NCI-H146 treated with DMSO at 0.1 percent for 48 hours (cell line): ENCODE data around the gene B4GALNT1.
"Not testable (repeated sequence)": the region's sequence is repeated elsewhere in the genome, so short reads cannot be mapped to it uniquely, and the experiment has no call there.

Source experiments
- DNase-seq: peaks from one replicate; lab custom pipeline; 2025; ENCODE audit not compliant: unreplicated experiment; lab: John Stamatoyannopoulos, UW

The B4GALNT1 gene

DNA sequence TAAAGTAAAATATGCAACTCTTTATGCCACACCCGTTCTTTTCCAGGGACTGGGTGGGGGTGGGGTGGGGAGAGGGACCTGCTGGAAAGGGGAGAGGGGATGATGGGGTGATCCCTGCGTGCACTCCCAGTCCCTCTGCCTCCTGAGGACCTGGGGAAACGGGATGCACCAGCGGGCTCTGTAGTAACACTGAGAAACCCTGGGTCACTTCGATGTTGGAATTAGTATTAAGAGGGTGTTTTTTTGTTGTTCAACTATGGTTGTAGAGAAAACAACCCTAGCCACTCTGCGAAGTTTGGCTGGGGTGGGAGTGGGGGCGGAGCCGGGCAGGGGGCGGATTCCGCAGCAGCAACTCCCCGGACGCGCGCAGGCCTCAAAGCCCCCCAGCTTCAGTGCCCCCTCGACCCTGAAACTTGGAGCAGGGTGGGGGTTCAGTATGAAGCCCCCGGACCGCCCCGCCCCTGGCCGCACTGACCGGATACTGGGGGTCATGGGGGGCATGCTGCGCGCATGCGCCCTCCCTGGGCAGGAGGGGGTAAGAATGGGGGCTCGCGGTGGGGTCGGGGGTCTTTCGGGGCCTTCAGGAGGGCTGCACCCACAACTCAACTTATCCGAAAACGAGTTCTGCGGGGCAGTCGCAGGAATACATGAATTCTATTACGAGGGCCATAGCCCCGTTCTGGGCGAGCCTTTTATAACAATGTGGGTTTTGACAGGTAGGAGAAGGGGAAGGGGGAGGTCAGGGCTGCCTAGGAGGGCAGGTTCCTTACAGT, 23.0 kb downstream of the B4GALNT1 start:
- no peak for DNase-seq

DNA sequence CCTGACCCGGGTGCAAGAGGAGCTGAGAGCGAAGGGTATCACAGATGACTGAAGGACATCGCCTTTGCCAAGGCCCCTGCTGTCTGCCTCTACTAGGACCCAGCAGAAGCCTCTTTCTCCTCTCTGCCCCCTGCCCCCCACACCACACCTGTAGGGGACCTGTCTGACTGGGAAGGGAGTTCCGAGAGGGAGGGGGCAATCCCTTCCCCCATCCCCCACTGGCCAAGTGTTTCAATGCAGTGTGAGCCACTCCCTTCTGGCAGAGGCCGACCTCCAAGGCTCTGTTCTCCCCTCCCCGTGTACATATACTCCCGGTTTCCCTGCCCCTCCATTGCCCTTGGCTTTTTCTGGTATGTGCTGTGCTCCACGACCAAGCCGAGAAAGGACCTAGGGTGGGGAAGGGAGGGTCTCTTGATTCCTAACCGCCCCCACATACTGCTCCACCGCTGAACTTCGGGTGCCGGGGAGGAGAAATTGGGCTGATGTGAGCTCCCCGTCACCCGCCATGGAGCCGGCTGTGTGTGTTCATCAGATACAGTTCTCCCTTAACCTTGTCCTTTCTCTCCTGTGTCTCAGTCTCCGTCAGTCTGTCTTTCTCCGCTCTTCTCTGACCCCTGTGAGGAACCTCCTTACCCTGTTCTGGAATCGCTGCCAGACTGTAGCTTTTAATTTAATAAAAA, 23.8 kb downstream of the B4GALNT1 start:
- DNase-seq, result no peak

DNA sequence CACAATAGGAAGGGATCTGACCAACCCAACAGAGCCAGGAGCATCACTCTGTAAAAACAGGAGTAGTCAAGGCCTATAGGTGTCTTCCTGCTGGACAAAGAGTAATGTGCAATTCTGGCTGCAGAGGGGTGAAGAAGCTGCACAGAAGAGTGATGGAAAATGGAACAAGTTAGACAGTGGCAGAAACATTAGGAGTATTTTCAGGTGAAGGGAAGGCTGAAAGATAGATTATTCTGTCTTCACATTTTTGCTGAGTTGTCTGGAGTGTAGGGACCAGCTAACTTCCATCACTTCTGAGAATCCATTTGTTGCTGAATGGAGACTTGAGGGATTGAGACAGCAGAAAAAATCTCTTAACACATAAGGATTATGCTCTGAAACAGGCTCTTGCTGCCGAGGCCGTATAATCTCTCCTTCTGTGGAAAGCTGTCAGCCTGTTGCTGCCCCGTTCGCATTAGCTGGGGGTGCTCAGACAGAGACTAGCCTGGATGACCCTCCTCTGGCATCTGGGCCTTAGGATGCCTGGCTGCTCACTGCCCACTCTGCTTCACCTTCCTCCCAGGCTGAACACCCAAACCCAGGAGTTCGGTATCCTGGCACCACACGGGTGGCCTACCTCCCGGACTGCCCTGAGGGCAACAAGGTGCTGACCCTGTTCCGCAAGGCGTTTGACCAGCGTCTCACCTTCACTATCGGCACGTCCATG, 24.9 kb downstream of the B4GALNT1 start:
- DNase-seq, result no peak

DNA sequence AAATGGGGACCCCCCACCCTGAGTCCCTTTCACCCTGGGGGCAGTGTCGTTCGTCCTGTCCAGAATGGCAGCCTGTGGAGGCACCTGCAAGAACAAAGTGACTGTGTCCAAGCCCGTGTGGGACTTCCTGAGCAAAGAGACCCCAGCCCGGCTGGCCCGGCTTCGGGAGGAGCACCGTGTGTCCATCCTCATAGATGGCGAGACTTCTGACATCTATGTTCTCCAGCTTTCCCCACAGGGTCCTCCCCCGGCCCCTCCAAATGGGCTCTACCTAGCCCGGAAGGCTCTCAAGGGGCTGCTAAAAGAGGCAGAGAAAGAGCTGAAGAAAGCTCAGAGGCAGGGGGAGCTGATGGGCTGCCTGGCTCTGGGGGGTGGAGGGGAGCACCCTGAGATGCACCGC, 26.2 kb downstream of the B4GALNT1 start:
- no peak for DNase-seq

DNA sequence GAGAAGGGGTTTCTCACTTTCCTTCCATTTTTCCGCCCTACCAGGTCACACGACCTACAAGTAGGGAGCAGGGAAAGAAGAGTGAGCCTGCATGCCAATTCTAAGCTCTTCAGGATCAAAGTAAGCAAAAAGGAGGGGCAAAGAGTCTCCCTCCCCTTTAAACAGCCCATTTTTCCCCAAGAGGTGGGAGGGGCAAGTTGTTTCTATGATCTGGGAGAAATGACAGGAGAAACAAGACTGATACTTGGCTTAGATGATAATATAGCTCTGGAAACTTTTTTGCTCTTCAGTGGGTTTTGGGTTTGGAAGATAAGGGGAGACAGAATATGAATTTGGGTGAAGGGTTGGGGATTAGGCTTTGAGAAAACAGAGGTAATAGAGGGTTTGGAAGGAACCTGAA, 26.6 kb downstream of the B4GALNT1 start:
- DNase-seq, result no peak

DNA sequence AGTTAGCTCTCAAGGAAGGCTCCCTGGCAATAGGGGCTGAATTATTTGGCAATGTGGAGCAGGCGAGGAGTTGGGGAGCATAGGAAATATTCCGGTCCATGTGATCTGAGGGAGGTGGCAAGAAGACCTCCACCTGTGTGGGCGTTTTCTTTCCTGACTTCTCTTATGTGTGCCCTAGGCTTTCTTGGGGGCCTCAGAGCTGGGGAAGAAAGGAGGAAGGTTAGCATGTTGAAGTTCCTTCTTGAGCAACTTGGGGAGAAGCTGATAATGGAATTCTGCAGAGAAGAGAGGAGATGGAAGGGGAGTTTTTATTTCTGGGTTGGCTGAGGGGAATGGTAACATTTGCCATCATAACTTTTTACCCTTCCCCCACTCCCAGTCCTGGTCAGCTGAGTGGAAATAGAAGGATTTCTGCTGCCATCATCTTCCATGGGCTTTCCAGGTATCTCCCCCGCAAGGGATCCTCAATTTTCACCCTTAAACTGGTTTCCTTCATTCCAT, 27.1 kb downstream of the B4GALNT1 start:
- no peak for DNase-seq

DNA sequence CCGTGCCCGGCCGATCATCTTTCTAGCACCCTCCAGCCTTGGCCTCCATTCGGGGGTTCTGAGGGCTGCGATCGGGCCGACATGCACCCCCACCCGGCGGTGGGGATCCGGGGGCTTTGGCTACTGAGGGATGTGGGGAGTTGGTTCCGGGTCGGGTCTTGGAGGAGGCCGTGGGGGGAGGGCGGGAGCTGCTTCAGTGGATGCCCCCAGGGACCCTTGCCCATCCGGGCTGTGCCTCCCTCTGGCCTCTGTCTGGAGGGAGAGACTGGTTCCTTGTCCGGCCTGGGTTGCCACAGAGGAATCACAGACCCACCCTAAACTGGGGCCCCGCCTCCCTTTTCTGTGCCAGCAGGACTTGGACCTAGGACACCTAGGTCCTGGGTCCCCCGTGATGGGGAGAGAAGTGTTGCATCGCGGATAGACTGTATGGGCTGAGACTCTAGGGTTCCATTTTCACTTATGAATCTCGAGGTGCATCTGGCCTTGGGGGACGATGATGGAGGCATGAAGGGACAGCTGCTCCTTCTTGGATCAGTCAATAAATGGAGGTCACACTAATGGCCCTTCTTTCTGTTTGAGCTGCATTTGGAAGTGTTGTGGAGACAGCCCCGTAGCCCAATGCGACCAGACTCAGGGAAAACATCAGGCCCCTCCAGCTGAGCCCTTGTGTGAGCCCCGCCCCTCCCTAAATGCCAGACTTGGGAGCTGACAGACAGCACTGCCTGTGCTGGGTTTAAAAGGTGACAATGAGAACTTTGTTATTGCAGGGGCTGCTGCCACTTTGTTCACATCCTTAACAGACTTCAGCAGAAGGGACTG, 27.8 kb downstream of the B4GALNT1 start:
- no peak for DNase-seq

DNA sequence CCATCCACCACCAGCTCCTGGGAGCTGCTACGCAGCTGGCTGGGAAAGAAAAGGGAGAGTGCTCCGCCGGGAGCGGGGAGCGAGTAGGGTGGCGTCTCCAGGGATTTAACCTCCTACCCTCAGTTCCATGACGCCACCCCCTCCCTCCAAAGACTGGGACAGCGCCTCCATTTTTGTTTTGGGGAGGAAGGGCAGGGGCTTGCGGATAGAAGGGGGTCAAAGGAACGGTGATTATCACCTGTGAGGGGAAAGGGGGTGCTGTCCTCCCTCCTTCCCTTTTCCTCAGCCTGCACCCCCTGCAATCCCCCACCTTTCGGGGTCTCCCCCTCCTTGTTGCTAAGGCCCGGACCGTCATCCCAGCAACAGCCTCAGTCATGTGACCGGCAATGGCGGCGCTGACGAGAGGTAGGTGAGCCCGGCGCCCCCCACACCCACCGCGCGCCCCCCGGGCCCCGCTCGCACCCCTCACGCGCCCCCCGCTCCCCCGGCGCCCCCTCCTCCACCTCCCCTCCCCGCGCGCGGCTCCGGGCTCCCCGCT, 28.5 kb downstream of the B4GALNT1 start, which contains the start of gene DTX3:
TSS of gene DTX3 (plus strand) at position 371 of the 538 bp plus-strand sequence. CDS start 1,694 bp downstream, outside the sequence.
- peak; percentile 37 for DNase-seq

DNA sequence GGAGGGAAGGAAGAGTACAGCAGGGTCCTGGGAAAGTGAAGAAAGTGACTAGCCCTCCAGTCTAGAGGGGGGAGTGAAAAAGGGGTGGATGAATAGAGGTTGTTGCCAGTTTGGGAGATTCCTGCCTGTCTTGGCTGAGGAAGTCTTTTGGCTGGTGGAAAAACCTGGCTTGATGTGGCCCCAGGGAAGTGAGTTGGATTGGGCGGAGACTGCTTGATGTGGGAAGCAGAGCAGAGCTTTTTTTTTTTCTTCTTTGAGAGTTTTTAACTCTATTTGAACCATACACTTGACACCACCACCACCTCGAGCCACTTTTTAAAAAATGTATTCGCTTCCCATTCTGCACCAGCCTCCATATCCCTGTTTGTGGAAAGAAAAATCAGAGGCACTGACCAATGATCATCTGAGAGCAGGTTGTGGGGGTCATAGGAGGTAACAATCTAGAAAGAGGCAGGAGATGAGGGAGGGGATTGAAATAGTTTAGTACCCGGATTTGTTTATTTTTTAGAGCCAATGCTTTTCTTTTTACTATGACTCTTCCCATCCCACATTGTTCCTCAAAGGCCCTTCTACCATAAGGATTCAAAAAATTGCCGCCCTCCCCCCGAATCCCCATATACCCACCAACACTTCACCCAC, 29.1 kb downstream of the B4GALNT1 start:
- DNase-seq, result no peak

DNA sequence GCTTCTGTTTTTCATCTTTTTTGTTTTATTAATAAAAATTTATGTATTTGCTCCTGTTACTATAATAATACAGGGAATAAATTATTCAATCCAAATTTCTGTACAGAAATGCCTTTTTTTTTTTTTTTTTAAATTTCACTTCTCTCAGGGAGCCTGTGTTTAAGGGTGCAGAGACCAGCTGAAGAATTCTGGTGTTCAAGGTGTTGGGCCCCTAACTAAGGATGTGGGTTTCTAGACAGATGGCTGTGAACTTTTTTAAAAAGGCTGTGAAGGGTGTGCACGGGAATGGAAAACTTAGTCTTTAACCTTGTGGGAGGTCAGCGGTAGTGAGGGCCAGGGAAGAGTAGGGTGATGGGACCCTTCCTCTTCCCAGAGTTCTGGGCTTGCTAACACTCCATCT, 29.7 kb downstream of the B4GALNT1 start:
- no peak for DNase-seq

DNA sequence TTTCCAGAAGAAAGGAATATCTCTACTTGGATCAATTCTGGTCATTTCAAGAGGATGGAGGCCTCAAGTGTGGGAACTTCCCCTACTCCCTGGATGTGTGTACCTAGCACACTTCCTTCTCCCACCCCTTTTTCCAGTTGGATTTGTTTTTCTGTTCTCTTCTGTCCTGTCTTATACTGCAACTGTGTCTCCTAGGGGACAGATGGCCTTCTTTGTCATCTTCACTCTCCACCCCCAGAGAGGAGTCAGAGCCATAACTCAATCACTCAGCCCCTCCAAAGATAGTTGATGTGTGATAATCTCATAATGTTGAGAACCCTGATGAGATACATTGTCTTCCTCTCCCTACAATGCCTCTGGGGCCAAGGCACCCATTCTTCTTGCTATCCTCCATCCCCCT, 30.5 kb downstream of the B4GALNT1 start:
- no peak for DNase-seq

DNA sequence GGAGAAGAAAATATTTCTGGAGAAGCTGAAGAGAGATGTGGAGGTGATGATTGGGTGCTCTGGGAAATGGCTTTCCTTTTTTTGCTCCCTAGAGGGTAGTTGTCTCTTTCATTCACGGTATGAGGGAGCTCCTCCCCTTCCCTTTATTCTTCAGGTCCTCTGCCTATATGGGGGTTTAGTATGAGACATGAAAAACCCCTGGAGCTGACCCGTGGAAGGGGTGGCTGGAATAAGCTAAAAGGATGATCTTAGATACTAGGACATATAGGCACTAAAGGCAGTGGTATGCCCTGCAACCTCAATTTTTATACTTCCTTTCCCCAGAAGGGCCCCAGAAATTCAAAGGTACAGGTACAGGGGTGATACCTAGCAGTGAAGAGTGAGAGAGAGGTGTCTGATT, 32.6 kb downstream of the B4GALNT1 start:
- DNase-seq, result no peak

DNA sequence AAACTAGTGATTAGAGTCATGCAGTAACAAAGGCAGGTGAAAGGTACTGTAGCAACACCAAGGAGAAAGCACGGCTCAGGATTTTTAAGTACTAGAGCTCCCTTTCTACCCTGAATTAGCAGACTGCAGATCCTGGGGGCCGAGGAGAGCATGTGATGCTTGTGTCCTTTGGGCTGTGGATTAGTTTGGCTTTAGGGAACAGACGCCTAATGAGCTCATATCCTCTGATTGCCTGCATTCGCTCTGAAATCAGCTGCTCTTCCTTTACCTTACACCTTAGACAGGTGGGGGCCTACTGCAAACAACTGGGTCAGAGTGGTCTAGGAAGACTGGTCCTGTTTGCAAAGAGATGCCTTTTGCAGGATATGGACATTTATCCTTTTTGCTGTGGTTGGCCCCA, 39.8 kb downstream of the B4GALNT1 start:
- DNase-seq, result no peak

DNA sequence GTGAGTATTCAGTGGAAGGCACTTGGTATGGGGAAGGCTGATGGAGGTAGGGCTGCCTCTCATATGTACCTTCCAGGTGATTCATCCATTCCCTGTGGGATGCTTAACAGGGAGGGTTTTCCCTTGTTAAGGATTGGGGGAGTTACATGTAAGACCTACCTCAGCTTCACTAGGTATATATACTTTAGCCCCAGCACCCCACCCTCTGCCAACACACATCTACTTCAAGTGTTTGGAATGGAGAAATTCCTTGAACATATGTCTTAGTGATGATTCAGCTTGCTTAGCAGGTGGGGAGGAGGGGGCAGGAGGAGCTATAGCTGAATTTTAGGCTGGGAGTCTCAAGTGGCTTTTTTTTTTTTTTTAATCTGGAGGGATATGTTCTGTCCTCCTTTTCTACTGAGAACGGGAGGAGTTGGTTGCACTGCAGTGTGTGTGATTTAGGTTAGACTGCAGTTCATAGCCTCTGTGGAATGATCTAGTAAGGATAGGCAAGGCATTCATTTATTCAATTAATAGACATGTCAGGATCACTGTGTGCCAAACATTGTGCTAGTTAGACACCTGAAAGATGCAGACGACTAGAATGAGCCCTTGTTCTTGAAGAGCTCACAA, 40.3 kb downstream of the B4GALNT1 start:
- no peak for DNase-seq

DNA sequence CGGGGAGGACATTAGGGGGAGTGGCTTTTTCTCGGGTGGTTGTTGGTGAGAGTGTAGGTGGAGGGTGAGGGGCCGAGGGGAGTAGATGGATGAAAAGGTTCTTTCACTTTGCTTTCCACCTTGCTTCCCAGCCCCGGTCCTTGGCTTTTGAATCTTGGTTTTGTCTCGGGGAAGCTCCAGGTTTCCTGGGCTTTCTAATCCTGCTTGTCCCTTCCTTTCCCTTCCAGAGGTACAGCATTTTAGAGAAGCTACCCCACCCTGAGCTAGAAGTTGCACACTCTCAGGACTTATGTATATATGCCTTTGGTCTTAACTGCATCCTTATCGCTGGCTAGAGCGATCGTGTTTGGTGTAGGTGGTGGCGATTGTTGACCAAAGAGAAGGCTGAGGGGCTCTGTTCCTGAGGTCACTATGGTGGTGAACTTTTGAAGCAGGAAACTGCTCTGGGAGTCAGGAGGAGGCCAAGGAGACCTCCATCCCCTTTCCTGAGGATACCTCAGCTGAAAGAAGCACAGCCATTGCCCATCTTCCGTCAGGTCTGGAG, 41.1 kb downstream of the B4GALNT1 start:
- no peak for DNase-seq

DNA sequence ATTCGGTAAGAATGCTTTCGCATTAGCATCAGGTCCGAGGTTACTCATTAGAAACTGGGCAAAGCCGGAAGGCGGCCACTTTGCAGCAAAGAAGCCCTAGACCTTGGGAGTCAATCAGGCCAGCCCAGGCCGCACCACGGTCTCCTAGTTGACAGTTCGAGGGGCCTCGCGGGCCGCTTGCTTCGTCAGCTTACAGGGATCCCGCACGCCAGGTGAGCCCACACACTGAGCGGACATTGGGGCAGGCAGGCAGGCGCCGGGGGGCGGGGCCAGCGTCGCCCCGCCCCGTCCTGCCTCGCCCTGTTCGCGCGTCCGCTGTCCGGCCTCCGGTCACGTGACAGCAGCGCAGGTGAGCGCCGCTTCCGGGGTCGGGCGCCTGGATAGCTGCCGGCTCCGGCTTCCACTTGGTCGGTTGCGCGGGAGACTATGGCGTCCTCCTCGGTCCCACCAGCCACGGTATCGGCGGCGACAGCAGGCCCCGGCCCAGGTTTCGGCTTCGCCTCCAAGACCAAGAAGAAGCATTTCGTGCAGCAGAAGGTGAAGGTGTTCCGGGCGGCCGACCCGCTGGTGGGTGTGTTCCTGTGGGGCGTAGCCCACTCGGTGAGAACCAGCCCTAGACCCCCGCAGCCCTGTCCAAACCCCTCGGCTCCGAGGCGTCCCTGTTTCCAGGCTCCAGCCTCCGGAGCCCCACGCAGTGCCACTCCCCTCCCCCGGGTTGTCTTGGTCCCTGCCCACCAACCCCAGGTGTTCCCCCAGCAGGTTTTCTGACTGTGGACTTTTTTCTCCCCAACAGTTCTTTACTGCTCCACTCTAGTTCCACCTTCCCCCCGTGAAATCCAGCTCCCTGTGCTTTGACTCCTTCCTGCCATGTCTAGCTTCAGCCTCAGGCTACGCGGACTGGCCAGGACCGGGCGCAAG, 41.9 kb downstream of the B4GALNT1 start, which contains the start of gene PIP4K2C:
TSS of gene PIP4K2C (plus strand) at position 329 of the 918 bp plus-strand sequence. CDS start at position 427, 98 bp downstream.
- peak; percentile 75 for DNase-seq

DNA sequence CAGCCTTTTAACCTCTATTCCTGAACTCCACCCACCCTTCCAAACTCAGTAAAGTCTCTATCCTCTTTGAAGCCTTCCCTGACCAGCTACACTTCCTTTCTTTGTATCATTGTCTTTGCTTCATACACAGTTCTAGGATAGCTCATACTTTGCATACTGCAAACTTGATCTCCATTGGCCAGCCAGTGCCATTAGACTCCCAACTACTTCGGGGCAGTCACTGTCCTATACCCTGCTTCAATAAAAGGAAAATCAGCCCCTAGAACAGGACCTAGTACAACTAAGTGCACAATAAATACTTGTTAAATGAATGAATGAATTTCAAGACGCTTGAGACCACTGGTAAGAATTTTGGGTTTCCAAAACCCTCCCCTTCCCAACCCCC, 42.5 kb downstream of the B4GALNT1 start:
- DNase-seq, result peak; percentile 29

DNA sequence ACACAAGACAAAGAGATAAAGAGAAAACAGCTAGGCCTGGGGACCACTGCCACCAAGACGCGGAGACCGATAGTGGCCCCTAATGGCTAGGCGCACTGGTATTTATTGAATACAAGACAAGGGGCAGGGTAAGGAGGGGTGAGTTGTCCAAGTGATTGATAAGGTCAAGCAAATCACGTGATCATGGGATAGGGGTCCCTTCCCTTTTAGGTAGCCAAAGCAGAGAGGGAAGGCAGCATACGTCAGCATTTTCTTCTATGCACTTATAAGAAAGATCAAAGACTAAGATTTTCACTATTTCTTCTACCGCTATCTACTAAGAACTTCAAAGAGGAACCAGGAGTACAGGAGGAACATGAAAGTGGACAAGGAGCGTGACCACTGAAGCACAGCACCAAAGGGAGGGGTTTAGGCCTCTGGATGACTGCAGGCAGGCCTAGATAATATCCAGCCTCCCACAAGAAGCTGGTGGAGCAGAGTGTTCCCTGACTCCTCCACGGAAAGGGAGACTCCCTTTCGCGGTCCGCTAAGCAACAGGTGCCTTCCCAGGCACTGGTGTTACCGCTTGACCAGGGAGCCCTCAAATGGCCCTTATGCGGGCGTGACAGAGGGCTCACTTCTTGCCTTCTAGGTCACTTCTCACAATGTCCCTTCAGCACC, 43.9 kb downstream of the B4GALNT1 start:
- DNase-seq, result not testable (repeated sequence)
